PC-3 (cell line): ENCODE results near the gene F2RL3. TPM values are rescaled to one million over a fixed set of nuclear protein-coding genes. Genes with fewer than 3 reads are reported as not detected.

Experiments
- ATAC-seq: fragments of 200-7000 bp; cut with Tn5 transposase; 2 replicates; pipeline ENCODE4 v1.9.1; 2020; ENCODE audit warnings: mild to moderate bottlenecking, moderate library complexity
- BruUV-seq: library from RNA; stranded (reverse); fragments of 400-500 nt; replicated peaks from 2 replicates; lab custom pipeline; 2021; lab: Mats Ljungman, UMichigan
- CTCF ChIA-PET: fragments of 300-600 bp; sonication (Branson Sonifier 250); formaldehyde crosslinking; loops from one replicate; lab custom pipeline; 2022; ENCODE audit warnings: antibody characterized with exemption; lab: Charles Lee
- POLR2A ChIA-PET: fragments of 300-600 bp; sonication (Branson Sonifier 250); formaldehyde crosslinking; loops from one replicate; lab custom pipeline; 2022; ENCODE audit warnings: antibody characterized with exemption; ENCODE audit not compliant: unreplicated experiment; lab: Charles Lee
- DNase-seq: peaks from one replicate; pipeline ENCODE4 v3.0.0-alpha.2; 2015
- H2AFZ ChIP-seq: fragments of 300-600 bp; sonication (generic); 2 replicates; pipeline ENCODE4 v1.6.0; 2016; ENCODE audit warnings: antibody characterized with exemption, low read length
- H3F3A ChIP-seq: fragments of 300-600 bp; sonication (generic); one replicate; pipeline ENCODE4 v1.6.0; 2017; ENCODE audit warnings: antibody characterized with exemption, low read length, control low read depth, mild to moderate bottlenecking; ENCODE audit not compliant: unreplicated experiment
- H3K27ac ChIP-seq: fragments of 300-600 bp; sonication (generic); 2 replicates; pipeline ENCODE4 v1.5.1; 2016; ENCODE audit warnings: mild to moderate bottlenecking, low read length
- H3K27me3 ChIP-seq: fragments of 300-600 bp; sonication (generic); 2 replicates; pipeline ENCODE4 v1.6.1; 2016; ENCODE audit warnings: low read length, mixed read lengths
- H3K36me3 ChIP-seq: fragments of 300-600 bp; sonication (generic); 2 replicates; pipeline ENCODE4 v1.6.1; 2016; ENCODE audit warnings: low read depth, mixed run types, low read length, mixed read lengths
- H3K4me1 ChIP-seq: fragments of 300-600 bp; sonication (generic); 2 replicates; pipeline ENCODE4 v1.5.1; 2016; ENCODE audit warnings: low read length; ENCODE audit not compliant: insufficient read depth
- H3K4me2 ChIP-seq: fragments of 300-600 bp; sonication (generic); 2 replicates; pipeline ENCODE4 v1.6.0; 2016; ENCODE audit warnings: low read length
- H3K4me3 ChIP-seq: fragments of 300-600 bp; sonication (generic); 2 replicates; pipeline ENCODE4 v1.5.1; 2016; ENCODE audit warnings: mild to moderate bottlenecking, low read length, mixed read lengths
- H3K79me2 ChIP-seq: fragments of 300-600 bp; sonication (generic); 2 replicates; pipeline ENCODE4 v1.6.1; 2017; ENCODE audit warnings: low read length, mixed read lengths
- H3K9ac ChIP-seq: fragments of 300-600 bp; sonication (generic); 2 replicates; pipeline ENCODE4 v1.6.0; 2016; ENCODE audit warnings: mild to moderate bottlenecking, low read length
- H3K9me2 ChIP-seq: fragments of 300-600 bp; sonication (generic); replicated peaks from 2 replicates; pipeline ENCODE4 v1.6.1; 2016; ENCODE audit warnings: mixed run types, low read length, mixed read lengths
- H3K9me3 ChIP-seq: fragments of 300-600 bp; sonication (generic); 2 replicates; pipeline ENCODE4 v1.6.1; 2016; ENCODE audit warnings: low read length, mixed read lengths
- H4K20me1 ChIP-seq: fragments of 300-600 bp; sonication (generic); 2 replicates; pipeline ENCODE4 v1.6.1; 2016; ENCODE audit warnings: low read length, mixed read lengths
- CTCF ChIP-seq: fragments of 300-600 bp; sonication (generic); conservative IDR thresholded peaks from 2 replicates; pipeline ENCODE4 v1.5.1; 2017; ENCODE audit warnings: antibody characterized with exemption, low read depth, mild to moderate bottlenecking, low read length
- EZH2 ChIP-seq: fragments of 300-600 bp; sonication (generic); IDR thresholded peaks from one replicate; pipeline ENCODE4 v1.6.1; 2017; ENCODE audit warnings: antibody characterized with exemption, mild to moderate bottlenecking, low read length; ENCODE audit not compliant: unreplicated experiment
- EZH2phosphoT487 ChIP-seq: fragments of 300-600 bp; sonication (generic); IDR thresholded peaks from 2 replicates; pipeline ENCODE4 v1.6.1; 2018; ENCODE audit warnings: mild to moderate bottlenecking, antibody characterized with exemption, low read length, borderline replicate concordance
- intact Hi-C: fragments of 100-400 bp; cut with micrococcal nuclease; formaldehyde crosslinking; loops from 2 replicates; pipeline ENCODE4 v1.9.0; 2023
- total RNA-seq: library from RNA; depleted of rRNA; stranded (reverse); fragments of >200 nt; gene quantifications from 2 replicates; pipeline ENCODE4 v1.2.3, GENCODE V29; 2014

The F2RL3 gene
- total RNA-seq, 1 experiment from 2014 or later = 0.07 TPM

GRCh38 chr19:16886305-16886880 is 2.4 kb upstream of the F2RL3 start:
- H3K9me2 ChIP-seq = no peaks in the 10 kb centered on the region
- ChIA-PET CTCF (interaction anchor here (0.5 kb wide), 1 partner anchor 551 kb away, joined by 4 read pairs; no protein-coding TSS in a partner anchor), POLR2A (no interaction called here)
- no TSS peak for BruUV-seq
- H3K9me3 ChIP-seq = peaks cover 5% of the 10 kb centered on the region; the same call in 1 of the 2 replicates
- no peaks in the 10 kb centered on the region for H3K79me2 ChIP-seq
- DNase-seq = peak; percentile 54
- peak; percentile 50 for ATAC-seq
- H3K4me3 ChIP-seq = peak overlapping the region; percentile 49
- peak overlapping the region; percentile 42 for H3K27ac ChIP-seq
- intact Hi-C loops = loop anchor here (5.0 kb wide), 1 partner anchor 169 kb away; the partner anchor contains the start of gene NWD1
- peak overlapping the region; percentile 71 for H2AFZ ChIP-seq
- H3K27me3 ChIP-seq = no peaks in the 10 kb centered on the region
- H3K9ac ChIP-seq = peak overlapping the region; percentile 34
- H3F3A ChIP-seq = no peaks in the 10 kb centered on the region
- no peaks in the 10 kb centered on the region for H3K36me3 ChIP-seq
- TF ChIP-seq CTCF = no peak
- 0 out of 2 replicates have a peak, but pooled peaks cover 4% of the 10 kb centered on the region for H3K4me1 ChIP-seq
- H4K20me1 ChIP-seq = no peaks in the 10 kb centered on the region
- peak overlapping the region; percentile 79 for H3K4me2 ChIP-seq

- intact Hi-C loops = loop anchor here (5.0 kb wide), 1 partner anchor 170 kb away; the partner anchor contains the start of gene NWD1
- Histone ChIP-seq H3K9me3 (no peaks in the 10 kb centered on the region), H3K4me1 (0 out of 2 replicates have a peak, but pooled peaks cover 4% of the 10 kb centered on the region), H2AFZ (no peak overlapping the region), H3K27ac (no peak overlapping the region), H3K4me3 (no peak overlapping the region), H3K36me3 (no peaks in the 10 kb centered on the region), H3K9ac (no peak overlapping the region), H3K9me2 (no peaks in the 10 kb centered on the region), H3F3A (no peaks in the 10 kb centered on the region), H3K4me2 (no peak overlapping the region), H3K27me3 (no peaks in the 10 kb centered on the region), H3K79me2 (no peaks in the 10 kb centered on the region), H4K20me1 (no peaks in the 10 kb centered on the region)
- POLR2A ChIA-PET = no interaction called here
- DNase-seq = no peak
- no peak for ATAC-seq
- CTCF ChIA-PET = no interaction called here
- BruUV-seq = no TSS peak
- TF ChIP-seq CTCF (no peak), EZH2 (no peak), EZH2phosphoT487 (no peak)
Observed at GRCh38 chr19:16887353-16888265, 1.2 kb upstream of the F2RL3 start.
